SK-N-SH (cell line): ENCODE measurements around the gene OAS2. TPM values are rescaled to one million over a fixed set of nuclear protein-coding genes. Genes with fewer than 3 reads are reported as not detected.

ENCODE experiments used
- CTCF ChIA-PET: fragments of 300-600, 350-600 bp; formaldehyde crosslinking; extraction: SDS; loops from one replicate; lab custom pipeline; 2021; lab: Yijun Ruan, JAX
- POLR2A ChIA-PET: fragments of 350-600 bp; sonication (Branson Sonifier 250); formaldehyde crosslinking; extraction: SDS; loops from one replicate; lab custom pipeline; 2020; ENCODE audit warnings: antibody characterized with exemption, inconsistent platforms; lab: Yijun Ruan, JAX
- DNase-seq: peaks from one replicate; pipeline ENCODE4 v3.0.0; 2012
- H2AFZ ChIP-seq: fragments of 200-600 bp; sonication (generic); 2 replicates; pipeline ENCODE4 v1.8.1; 2016; ENCODE audit warnings: antibody characterized with exemption, mild to moderate bottlenecking, low read depth
- H3F3A ChIP-seq: fragments of 200-600 bp; sonication (generic); replicated peaks from 2 replicates; pipeline ENCODE3; 2016; ENCODE audit warnings: antibody characterized with exemption, mild to moderate bottlenecking; ENCODE audit not compliant: insufficient read depth
- H3K27ac ChIP-seq, 2 experiments: fragments of 200-500 bp in 1 of 2; fragments of 200-600 bp in 1 of 2; sonication (Bioruptor generic) in 1 of 2; sonication (generic), shearing (Covaris generic) in 1 of 2; 2 replicates each; pipeline versions ENCODE4 v1.5.1 to v1.6.1; 2014 to 2016; ENCODE audit warnings: low read depth in 2 of 2, inconsistent platforms in 1 of 2, low read length in 1 of 2, mild to moderate bottlenecking in 1 of 2, mixed read lengths in 1 of 2
- H3K27me3 ChIP-seq: fragments of 200-600 bp; sonication (generic), shearing (Covaris generic); 2 replicates; pipeline ENCODE4 v1.6.1; 2016; ENCODE audit warnings: mixed run types; ENCODE audit not compliant: insufficient read depth
- H3K36me3 ChIP-seq, 2 experiments: fragments of 200-500 bp in 1 of 2; fragments of 200-600 bp in 1 of 2; sonication (Bioruptor generic) in 1 of 2; sonication (generic) in 1 of 2; replicated peaks in 1 of 2; 2 replicates each; pipeline versions ENCODE3 to v1.5.1; 2014 to 2016; ENCODE audit warnings: low read length in 1 of 2, mild to moderate bottlenecking in 1 of 2; ENCODE audit not compliant: insufficient read depth in 2 of 2, control insufficient read depth in 1 of 2
- H3K4me1 ChIP-seq, 2 experiments: fragments of 200-500 bp in 1 of 2; fragments of 200-600 bp in 1 of 2; sonication (Bioruptor generic) in 1 of 2; sonication (generic), shearing (Covaris generic) in 1 of 2; 2 replicates each; pipeline versions ENCODE4 v1.5.1 to v1.6.1; 2014 to 2016; ENCODE audit warnings: low read depth in 1 of 2, low read length in 1 of 2, mixed run types in 1 of 2; ENCODE audit not compliant: insufficient read depth in 2 of 2, control insufficient read depth in 1 of 2
- H3K4me2 ChIP-seq: fragments of 200-600 bp; sonication (generic), shearing (Covaris generic); 2 replicates; pipeline ENCODE4 v1.6.1; 2017; ENCODE audit warnings: mixed run types
- H3K4me3 ChIP-seq, 2 experiments: fragments of 200-500 bp in 1 of 2; fragments of 200-600 bp in 1 of 2; sonication (Bioruptor generic) in 1 of 2; sonication (generic), shearing (Covaris generic) in 1 of 2; 2 replicates each; pipeline versions ENCODE4 v1.5.1 to v1.8.1; 2014 to 2016; ENCODE audit warnings: low read depth in 2 of 2, inconsistent platforms in 1 of 2, low read length in 1 of 2, mild to moderate bottlenecking in 1 of 2, mixed read lengths in 1 of 2, moderate library complexity in 1 of 2
- H3K79me2 ChIP-seq: fragments of 200-600 bp; sonication (generic); 2 replicates; pipeline ENCODE4 v1.8.1; 2017; ENCODE audit warnings: mild to moderate bottlenecking; ENCODE audit not compliant: insufficient read depth
- H3K9ac ChIP-seq: fragments of 200-600 bp; sonication (generic); 2 replicates; pipeline ENCODE4 v1.6.1; 2017; ENCODE audit warnings: mixed run types
- H3K9me2 ChIP-seq: fragments of 200-600 bp; sonication (generic); 2 replicates; pipeline ENCODE4 v1.6.1; 2017; ENCODE audit warnings: mixed run types
- H3K9me3 ChIP-seq: fragments of 200-600 bp; sonication (generic); 2 replicates; pipeline ENCODE4 v1.6.1; 2017; ENCODE audit warnings: mixed run types, mild to moderate bottlenecking, moderate library complexity
- H4K20me1 ChIP-seq: fragments of 200-600 bp; sonication (generic); 2 replicates; pipeline ENCODE4 v1.6.1; 2017; ENCODE audit warnings: mild to moderate bottlenecking, mixed run types; ENCODE audit not compliant: insufficient read depth
- CHD2 ChIP-seq: fragments of 150-350 bp; IDR thresholded peaks from 2 replicates; pipeline ENCODE4 v1.6.1; 2018; ENCODE audit warnings: low read length; ENCODE audit not compliant: partially characterized antibody
- EP300 ChIP-seq, 2 experiments: IDR thresholded peaks; 2 replicates each; pipeline versions ENCODE4 v1.4.0 to v1.6.1; 2012; ENCODE audit warnings: borderline replicate concordance in 1 of 2, low read depth in 1 of 2, low read length in 1 of 2
- EZH2phosphoT487 ChIP-seq: fragments of 200-600 bp; sonication (generic); IDR thresholded peaks from 2 replicates; pipeline ENCODE4 v1.6.1; 2017; ENCODE audit warnings: low read depth, mixed run types, mild to moderate bottlenecking, antibody characterized with exemption, moderate library complexity, borderline replicate concordance
- FOSL2 ChIP-seq: IDR thresholded peaks from 2 replicates; pipeline ENCODE4 v1.4.0; 2012; ENCODE audit warnings: low read depth, mild to moderate bottlenecking, moderate library complexity, borderline replicate concordance
- FOXJ3 ChIP-seq: sonication (generic); formaldehyde crosslinking; IDR thresholded peaks from 2 replicates; pipeline ENCODE4 v1.5.1; 2020; ENCODE audit warnings: mild to moderate bottlenecking, missing genetic modification reagents
- MXI1 ChIP-seq: IDR thresholded peaks from 2 replicates; pipeline ENCODE4 v1.6.1; 2012; ENCODE audit warnings: mild to moderate bottlenecking, low read depth, low read length, improper control_type of control experiment
- NRF1 ChIP-seq: IDR thresholded peaks from 2 replicates; pipeline ENCODE4 v1.6.1; 2012; ENCODE audit warnings: low read depth, mild to moderate bottlenecking, low read length
- POLR2AphosphoS5 ChIP-seq: IDR thresholded peaks from 2 replicates; pipeline ENCODE4 v1.6.1; 2012; ENCODE audit warnings: low read depth, low read length
- RAD21 ChIP-seq: IDR thresholded peaks from 2 replicates; pipeline ENCODE4 v1.6.1; 2012; ENCODE audit warnings: mild to moderate bottlenecking, low read length
- RFX5 ChIP-seq: IDR thresholded peaks from 2 replicates; pipeline ENCODE4 v1.6.1; 2012; ENCODE audit warnings: mild to moderate bottlenecking, improper control_type of control experiment, low read length
- SIN3A ChIP-seq: IDR thresholded peaks from 2 replicates; pipeline ENCODE4 v1.6.1; 2012; ENCODE audit warnings: low read depth, mild to moderate bottlenecking, low read length, moderate library complexity, borderline replicate concordance
- SMC3 ChIP-seq: IDR thresholded peaks from 2 replicates; pipeline ENCODE4 v1.6.1; 2012; ENCODE audit warnings: low read depth, low read length, improper control_type of control experiment
- TAF1 ChIP-seq: IDR thresholded peaks from 2 replicates; pipeline ENCODE4 v1.6.1; 2012; ENCODE audit warnings: low read depth, mild to moderate bottlenecking, low read length, moderate library complexity, borderline replicate concordance
- TEAD4 ChIP-seq: IDR thresholded peaks from 2 replicates; pipeline ENCODE4 v1.4.0; 2012; ENCODE audit warnings: mild to moderate bottlenecking, borderline replicate concordance; ENCODE audit not compliant: insufficient read depth
- USF1 ChIP-seq: IDR thresholded peaks from 2 replicates; pipeline ENCODE4 v1.4.0; 2012; ENCODE audit warnings: low read depth, borderline replicate concordance
- WGBS: methylation state at CpG from one replicate; pipeline ENCODE4 v1.1.6; 2017; ENCODE audit warnings: low lambda C conversion rate; 5-methylcytosine and 5-hydroxymethylcytosine counted together
- polyA plus RNA-seq, 3 experiments: library from polyadenylated mRNA; depleted of rRNA; stranded (reverse); fragments of >200 nt; gene quantifications; 2 replicates each; pipeline ENCODE4 v1.2.3, GENCODE V29; 2012
- TF ChIP-seq, protein P1 (sequence below): IDR thresholded peaks from 2 replicates; pipeline ENCODE4 v1.4.0; 2012; ENCODE audit warnings: low read depth, borderline replicate concordance
- TF ChIP-seq, protein P2 (sequence below): IDR thresholded peaks from 2 replicates; pipeline ENCODE4; 2012

OAS2 gene
- polyA plus RNA-seq, 1 of the 3 experiments (the other 2 are of a cell fraction) = not detected

GRCh38 chr12:112939761-112940381 is 38.4 kb upstream of the OAS2 start:
- no peaks in the 10 kb centered on the region for H4K20me1 ChIP-seq
- no peak overlapping the region for H3K4me2 ChIP-seq
- H3K9ac ChIP-seq = no peak overlapping the region
- no peaks in the 10 kb centered on the region for H3K9me3 ChIP-seq
- H3K27me3 ChIP-seq = no peaks in the 10 kb centered on the region
- ChIA-PET POLR2A (no interaction called here), CTCF (interaction anchor here (0.6 to 1.2 kb wide), 5 partner anchors 9 to 65 kb away, joined by 3 to 6 read pairs (median 3); no protein-coding TSS in a partner anchor)
- no peaks in the 10 kb centered on the region for H3K79me2 ChIP-seq
- no peak overlapping the region for H2AFZ ChIP-seq
- TF ChIP-seq NRF1 (no peak), SMC3 (no peak), FOSL2 (no peak), RAD21 (no peak), EZH2phosphoT487 (no peak), MXI1 (no peak)
- TF ChIP-seq, protein P1, sequence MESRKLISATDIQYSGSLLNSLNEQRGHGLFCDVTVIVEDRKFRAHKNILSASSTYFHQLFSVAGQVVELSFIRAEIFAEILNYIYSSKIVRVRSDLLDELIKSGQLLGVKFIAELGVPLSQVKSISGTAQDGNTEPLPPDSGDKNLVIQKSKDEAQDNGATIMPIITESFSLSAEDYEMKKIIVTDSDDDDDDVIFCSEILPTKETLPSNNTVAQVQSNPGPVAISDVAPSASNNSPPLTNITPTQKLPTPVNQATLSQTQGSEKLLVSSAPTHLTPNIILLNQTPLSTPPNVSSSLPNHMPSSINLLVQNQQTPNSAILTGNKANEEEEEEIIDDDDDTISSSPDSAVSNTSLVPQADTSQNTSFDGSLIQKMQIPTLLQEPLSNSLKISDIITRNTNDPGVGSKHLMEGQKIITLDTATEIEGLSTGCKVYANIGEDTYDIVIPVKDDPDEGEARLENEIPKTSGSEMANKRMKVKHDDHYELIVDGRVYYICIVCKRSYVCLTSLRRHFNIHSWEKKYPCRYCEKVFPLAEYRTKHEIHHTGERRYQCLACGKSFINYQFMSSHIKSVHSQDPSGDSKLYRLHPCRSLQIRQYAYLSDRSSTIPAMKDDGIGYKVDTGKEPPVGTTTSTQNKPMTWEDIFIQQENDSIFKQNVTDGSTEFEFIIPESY = no peak
- no peak overlapping the region for H3K4me3 ChIP-seq
- peak; percentile 56 for DNase-seq
- H3K4me1 ChIP-seq = peaks cover 0 to 23% of the 10 kb centered on the region in 2 experiments; a peak in 2 of 4 replicates
- 76% methylated on average over 7 of the region's 7 CpGs for WGBS
- no peaks in the 10 kb centered on the region for H3K36me3 ChIP-seq
- no peaks in the 10 kb centered on the region for H3F3A ChIP-seq
- H3K27ac ChIP-seq = peak overlapping the region in 1 of 2 experiments; percentile 64; a peak in 2 of 4 replicates
- no peaks in the 10 kb centered on the region for H3K9me2 ChIP-seq

DNA sequence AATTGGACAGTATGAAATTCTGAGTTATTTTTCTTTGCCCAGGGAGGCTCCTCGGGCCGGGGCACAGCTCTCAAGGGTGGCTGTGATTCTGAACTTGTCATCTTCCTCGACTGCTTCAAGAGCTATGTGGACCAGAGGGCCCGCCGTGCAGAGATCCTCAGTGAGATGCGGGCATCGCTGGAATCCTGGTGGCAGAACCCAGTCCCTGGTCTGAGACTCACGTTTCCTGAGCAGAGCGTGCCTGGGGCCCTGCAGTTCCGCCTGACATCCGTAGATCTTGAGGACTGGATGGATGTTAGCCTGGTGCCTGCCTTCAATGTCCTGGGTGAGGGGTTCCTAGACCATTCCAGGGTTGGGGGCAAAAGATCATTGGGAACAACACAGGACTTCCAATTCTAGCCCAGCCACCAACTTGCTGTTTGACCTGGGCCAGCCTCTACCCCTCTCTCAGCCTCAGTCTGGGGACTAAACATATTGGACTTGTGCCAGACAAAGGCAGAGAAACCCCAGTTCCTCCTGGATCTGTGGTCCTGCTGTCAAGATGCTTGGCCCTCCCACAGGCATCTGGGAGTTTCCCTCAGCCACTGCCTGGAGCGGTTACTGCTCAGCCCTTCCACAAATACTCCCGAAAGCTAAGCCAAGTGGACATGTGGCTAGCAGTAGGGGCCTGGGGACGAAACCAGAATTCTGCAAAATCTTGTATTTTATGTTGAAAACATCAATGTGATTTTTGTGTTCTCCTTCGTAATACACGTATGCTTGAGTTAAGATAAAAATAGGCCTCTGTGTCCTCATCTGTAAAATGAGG is 36.6 kb upstream of the OAS2 start:
- Histone ChIP-seq H3K4me1 (peaks cover 0 to 26% of the 10 kb centered on the region in 2 experiments; a peak in 2 of 4 replicates), H3F3A (no peaks in the 10 kb centered on the region), H3K27ac (peak overlapping the region in 1 of 2 experiments; percentile 36; a peak in 1 of 4 replicates), H3K9ac (no peak overlapping the region), H3K9me3 (no peaks in the 10 kb centered on the region), H3K27me3 (no peaks in the 10 kb centered on the region), H3K9me2 (no peaks in the 10 kb centered on the region), H4K20me1 (no peaks in the 10 kb centered on the region), H3K4me3 (no peak overlapping the region), H3K79me2 (no peaks in the 10 kb centered on the region), H3K36me3 (no peaks in the 10 kb centered on the region), H2AFZ (no peak overlapping the region), H3K4me2 (no peak overlapping the region)
- TF ChIP-seq SIN3A (no peak), RFX5 (no peak), TAF1 (no peak), CHD2 (no peak), USF1 (no peak), FOXJ3 (CRISPR knock-in tag) (no peak), TEAD4 (no peak), EP300 (IDR thresholded peaks at IDR 0.05; ENCODE audit: borderline replicate concordance in 1 of 2, low read depth in 1 of 2, low read length in 1 of 2) (no peak), POLR2AphosphoS5 (no peak), FOSL2 (no peak), MXI1 (no peak), RAD21 (no peak)
- TF ChIP-seq, protein P2, sequence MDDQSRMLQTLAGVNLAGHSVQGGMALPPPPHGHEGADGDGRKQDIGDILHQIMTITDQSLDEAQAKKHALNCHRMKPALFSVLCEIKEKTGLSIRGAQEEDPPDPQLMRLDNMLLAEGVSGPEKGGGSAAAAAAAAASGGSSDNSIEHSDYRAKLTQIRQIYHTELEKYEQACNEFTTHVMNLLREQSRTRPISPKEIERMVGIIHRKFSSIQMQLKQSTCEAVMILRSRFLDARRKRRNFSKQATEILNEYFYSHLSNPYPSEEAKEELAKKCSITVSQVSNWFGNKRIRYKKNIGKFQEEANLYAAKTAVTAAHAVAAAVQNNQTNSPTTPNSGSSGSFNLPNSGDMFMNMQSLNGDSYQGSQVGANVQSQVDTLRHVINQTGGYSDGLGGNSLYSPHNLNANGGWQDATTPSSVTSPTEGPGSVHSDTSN = no peak
- WGBS = 81% methylated on average over 11 of the region's 16 CpGs
- ChIA-PET POLR2A (no interaction called here), CTCF (interaction anchor here (1.0 to 1.1 kb wide), 2 partner anchors 23 to 491 kb away, joined by 3 read pairs; no protein-coding TSS in a partner anchor)
- DNase-seq = peak; percentile 48
